ENCODE data around the gene PTEN.

Gene PTEN

GRCh38 chr10:87942884-87943527 lies 79.6 kb downstream of the PTEN start:
- CTCF ChIA-PET = interaction anchor here (0.8 kb wide), 1 partner anchor 410 kb away, joined by 3 read pairs; no protein-coding TSS in a partner anchor

GRCh38 chr10:87945984-87946383 lies 82.6 kb downstream of the PTEN start:
- TF ChIP-seq ZNF645 (tag by site-specific recombination; IDR thresholded peaks at IDR 0.05) = no peak
- Histone ChIP-seq H3K4me1 (ENCODE audit: control insufficient read depth, insufficient read depth, low read length) (no peaks in the 10 kb centered on the region), H3K9me3 (ENCODE audit: control insufficient read depth, insufficient read depth, low read depth, low read length) (no peaks in the 10 kb centered on the region), H3K27ac (ENCODE audit: extremely low read depth, low read depth, low read length) (no peak overlapping the region), H3K4me3 (ENCODE audit: low read depth, low read length) (no peak overlapping the region), H3K36me3 (ENCODE audit: control insufficient read depth in 2 of 2, insufficient read depth in 1 of 2, low read length in 2 of 2) (peaks cover 0 to 12% of the 10 kb centered on the region in 2 experiments; a peak in 2 of 3 replicates)
- CTCF ChIA-PET = interaction anchor here (0.6 kb wide), 1 partner anchor 168 kb away, joined by 3 read pairs; no protein-coding TSS in a partner anchor
- POLR2A ChIA-PET = no interaction called here

More at GRCh38 chr10:87942884-87943527, 79.6 kb downstream of the PTEN start:
- Histone ChIP-seq H3K4me3 (ENCODE audit: low read depth, low read length) (no peak overlapping the region), H3K9me3 (ENCODE audit: control insufficient read depth, insufficient read depth, low read depth, low read length) (no peaks in the 10 kb centered on the region), H3K36me3 (ENCODE audit: control insufficient read depth in 2 of 2, insufficient read depth in 1 of 2, low read length in 2 of 2) (peaks cover 4 to 12% of the 10 kb centered on the region in 2 experiments), H3K27ac (ENCODE audit: extremely low read depth, low read depth, low read length) (no peak overlapping the region), H3K4me1 (ENCODE audit: control insufficient read depth, insufficient read depth, low read length) (peaks cover 6% of the 10 kb centered on the region; the same call in 1 of the 2 replicates)
- POLR2A ChIA-PET = interaction anchor here (0.7 kb wide), 1 partner anchor 10 kb away, joined by 3 read pairs; no protein-coding TSS in a partner anchor
- TF ChIP-seq ZNF768 (tag by site-specific recombination; IDR thresholded peaks at IDR 0.05) = no peak
- TF ChIP-seq ZFP41 (tag by site-specific recombination; IDR thresholded peaks at IDR 0.05; ENCODE audit: borderline replicate concordance) = no peak
- TF ChIP-seq ZNF521 (tag by site-specific recombination; IDR thresholded peaks at IDR 0.05) = no peak
- TF ChIP-seq ZNF776 (tag by site-specific recombination; IDR thresholded peaks at IDR 0.05; ENCODE audit: borderline replicate concordance) = no peak
- TF ChIP-seq ZNF791 (tag by site-specific recombination; IDR thresholded peaks at IDR 0.05) = no peak
- TF ChIP-seq ZNF23 (tag by site-specific recombination; IDR thresholded peaks at IDR 0.05; ENCODE audit: borderline replicate concordance) = no peak
- TF ChIP-seq PATZ1 (tag by site-specific recombination; IDR thresholded peaks at IDR 0.05) = no peak
- TF ChIP-seq ZBTB49 (tag by site-specific recombination; IDR thresholded peaks at IDR 0.05; ENCODE audit: low read depth) = no peak
- TF ChIP-seq REST (tag by site-specific recombination; IDR thresholded peaks at IDR 0.05) = no peak
- no peak for TF ChIP-seq ZNF292 (tag by site-specific recombination; IDR thresholded peaks at IDR 0.05; ENCODE audit: borderline replicate concordance, low read depth)

All from HEK293 (cell line).